ENCODE data around the gene GOLGB1. TPM values are rescaled to one million over a fixed set of nuclear protein-coding genes. Genes with fewer than 3 reads are reported as not detected.

Gene GOLGB1
- total and polyA plus RNA-seq, 2 of the 4 experiments (the other 2 are of a cell fraction), result 13.3 to 30.3 TPM

GRCh38 chr3:121739902-121740301 lies 9.6 kb downstream of the GOLGB1 start:
- Histone ChIP-seq H3K9me1 (ENCODE audit: insufficient read depth, low read length) (peaks cover 6% of the 10 kb centered on the region; the same call in 1 of the 2 replicates), H3K36me3 (ENCODE audit: control insufficient read depth, insufficient read depth, low read length) (peaks cover 2% of the 10 kb centered on the region), H2BK5ac (ENCODE audit: low read depth, low read length, poor library complexity, severe bottlenecking) (no peak overlapping the region), H2AK5ac (ENCODE audit: low read depth, low read length) (no peak overlapping the region), H2AK9ac (replicated peaks; ENCODE audit: low read depth, low read length, poor library complexity) (no peak overlapping the region), H3K4ac (ENCODE audit: low read depth, low read length) (no peak overlapping the region), H3K14ac (replicated peaks; ENCODE audit: low read depth, low read length) (no peak overlapping the region), H3K79me1 (ENCODE audit: low read depth in 1 of 2, low read length in 2 of 2) (peaks cover 25 to 36% of the 10 kb centered on the region in 2 experiments), H2BK120ac (ENCODE audit: low read depth, low read length) (no peak overlapping the region), H3K23ac (ENCODE audit: low read depth, low read length) (no peak overlapping the region), H4K5ac (ENCODE audit: low read depth, low read length) (no peak overlapping the region), H3K4me2 (ENCODE audit: low read depth, low read length) (no peak overlapping the region), H2AFZ (replicated peaks; ENCODE audit: low read length, poor library complexity) (no peak overlapping the region), H3K9ac (ENCODE audit: low read depth, low read length) (no peak overlapping the region), H3K4me3 (ENCODE audit: insufficient read depth, low read depth, low read length) (no peak overlapping the region), H3K4me1 (ENCODE audit: control insufficient read depth, insufficient read depth, low read length) (no peaks in the 10 kb centered on the region; the same call in 1 of the 2 replicates), H4K20me1 (ENCODE audit: insufficient read depth, low read length) (peaks cover 21% of the 10 kb centered on the region), H4K8ac (ENCODE audit: low read depth in 2 of 2, low read length in 2 of 2) (no peak overlapping the region), H3K56ac (ENCODE audit: extremely low read depth, insufficient read depth, low read length) (no peak overlapping the region), H3K27ac (ENCODE audit: insufficient read depth, low read length) (no peak overlapping the region), H3K9me3 (ENCODE audit: control insufficient read depth, insufficient read depth, low read length) (no peaks in the 10 kb centered on the region), H2BK20ac (ENCODE audit: low read depth, low read length) (no peak overlapping the region), H2BK15ac (ENCODE audit: low read depth, low read length) (no peak overlapping the region), H3K27me3 (ENCODE audit: control insufficient read depth, insufficient read depth, low read length) (no peaks in the 10 kb centered on the region), H4K91ac (ENCODE audit: insufficient read depth, low read depth, low read length) (no peak overlapping the region), H3K18ac (ENCODE audit: low read depth, low read length) (no peak overlapping the region)
- ATAC-seq (ENCODE audit: low read depth), result no peak
- BruUV-seq (replicated peaks), result no TSS peak
- dilution Hi-C loops (cut with HindIII; ENCODE audit: low sequenced_read_pairs, unreplicated experiment), result no loop called here
- CTCF ChIA-PET, result no interaction called here
- in situ Hi-C loops (cut with MboI; ENCODE audit: low sequenced_read_pairs), result no loop called here
- POLR2A ChIA-PET (ENCODE audit: unreplicated experiment), result no interaction called here
- no peak for DNase-seq
- no peak for TF ChIP-seq POLR2A (IDR thresholded peaks at IDR 0.05; ENCODE audit: low read depth, low read length)
- TF ChIP-seq CEBPB (IDR thresholded peaks at IDR 0.05; ENCODE audit: low read depth, low read length), result no peak
- TF ChIP-seq FOS (IDR thresholded peaks at IDR 0.05; ENCODE audit: low read depth, low read length), result no peak
- TF ChIP-seq MAFK (IDR thresholded peaks at IDR 0.05; ENCODE audit: low read depth, low read length), result no peak
- TF ChIP-seq MXI1 (IDR thresholded peaks at IDR 0.05; ENCODE audit: borderline replicate concordance, low read depth, low read length), result no peak
- TF ChIP-seq SMC3 (IDR thresholded peaks at IDR 0.05; ENCODE audit: low read depth, low read length), result no peak
- TF ChIP-seq CHD1 (IDR thresholded peaks at IDR 0.05; ENCODE audit: low read depth, low read length), result no peak
- no peak for TF ChIP-seq RCOR1 (IDR thresholded peaks at IDR 0.05; ENCODE audit: insufficient replicate concordance, low read length)
- no peak for TF ChIP-seq USF2 (IDR thresholded peaks at IDR 0.05; ENCODE audit: low read depth, low read length)
- no peak for TF ChIP-seq ELK1 (IDR thresholded peaks at IDR 0.05; ENCODE audit: borderline replicate concordance, low read depth, low read length)
- no peak for TF ChIP-seq BHLHE40 (IDR thresholded peaks at IDR 0.05; ENCODE audit: low read depth, low read length)
- TF ChIP-seq NFE2L2 (IDR thresholded peaks at IDR 0.05; ENCODE audit: low read depth, low read length), result no peak
- no peak for TF ChIP-seq MAZ (IDR thresholded peaks at IDR 0.05; ENCODE audit: borderline replicate concordance, low read depth, low read length)
- no peak for TF ChIP-seq RAD21 (IDR thresholded peaks at IDR 0.05; ENCODE audit: low read length)
- intact Hi-C loops (cut with micrococcal nuclease), result no loop called here
